ENCODE measurements around the gene CHMP5.

Gene CHMP5

GRCh38 chr9:33329979-33330378, 65.1 kb downstream of the CHMP5 start:
- WGBS (ENCODE audit: extremely low coverage, insufficient coverage, insufficient read length), result no CpG with 5 or more reads among the region's 5 CpGs
- H3K9ac ChIP-seq (ENCODE audit: low read length), result no peak overlapping the region
- H2BK5ac ChIP-seq (ENCODE audit: low read depth, low read length, poor library complexity), result no peak overlapping the region

DNA sequence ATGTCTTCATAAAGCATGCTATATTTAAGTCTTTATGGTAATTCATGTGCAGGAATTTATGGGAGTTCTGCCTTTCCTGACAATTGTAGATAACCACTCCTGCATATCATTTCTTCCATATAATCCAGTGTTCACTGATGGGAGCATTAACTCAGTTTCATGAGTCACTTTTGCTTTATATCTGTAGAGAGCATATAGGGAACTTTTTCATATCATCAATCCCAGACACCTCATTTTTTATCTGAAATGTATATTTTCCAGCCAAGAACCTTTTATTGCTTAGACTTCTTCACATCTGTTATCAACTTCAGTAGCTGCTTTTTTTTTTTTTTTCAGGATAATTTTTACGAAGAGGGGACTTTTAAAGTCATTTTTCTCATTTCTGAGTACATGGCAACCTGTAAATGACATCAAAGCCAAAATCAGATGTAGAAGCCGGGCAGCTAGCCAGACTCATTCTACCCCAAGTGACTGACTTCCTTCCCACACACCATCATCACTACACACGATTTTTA, 66.6 kb downstream of the CHMP5 start:
- no CpG with 5 or more reads among the region's 3 CpGs for WGBS (ENCODE audit: extremely low coverage, insufficient coverage, insufficient read length)
- H4K91ac ChIP-seq (ENCODE audit: low read depth, low read length), result no peak overlapping the region
- no peak for DNase-seq
- peaks cover 11 to 23% of the 10 kb centered on the region in 2 experiments for H3K36me3 ChIP-seq (ENCODE audit: control insufficient read depth in 1 of 2, insufficient read depth in 2 of 2, low read length in 2 of 2)
- no peak overlapping the region for H2BK12ac ChIP-seq (ENCODE audit: low read length)
- H2BK5ac ChIP-seq (ENCODE audit: low read depth, low read length, poor library complexity), result no peak overlapping the region
- H4K12ac ChIP-seq (ENCODE audit: low read depth, low read length), result no peak overlapping the region
- H3K27me3 ChIP-seq (ENCODE audit: insufficient read depth, low read length), result no peaks in the 10 kb centered on the region
- H3K9ac ChIP-seq (ENCODE audit: low read length), result no peak overlapping the region
- no peak overlapping the region for H3K18ac ChIP-seq (ENCODE audit: low read length)
- no peak overlapping the region for H2AK5ac ChIP-seq (ENCODE audit: low read length)
- no peak overlapping the region for H2BK120ac ChIP-seq (ENCODE audit: insufficient read depth, low read length, poor library complexity)
- no peak overlapping the region for H3K4me2 ChIP-seq (ENCODE audit: low read length)
- no peak overlapping the region for H2AFZ ChIP-seq (ENCODE audit: insufficient read depth, low read length, poor library complexity)
- H3K23ac ChIP-seq (ENCODE audit: low read length), result no peak overlapping the region
- no peaks in the 10 kb centered on the region for H3K9me3 ChIP-seq (ENCODE audit: insufficient read depth, low read depth, low read length)
- no peaks in the 10 kb centered on the region for H3K79me2 ChIP-seq (ENCODE audit: control insufficient read depth, insufficient read depth, low read length, poor library complexity)
- no peak overlapping the region for H3K14ac ChIP-seq (ENCODE audit: low read length)
- H4K8ac ChIP-seq (ENCODE audit: low read depth, low read length), result no peak overlapping the region
- H3K27ac ChIP-seq (ENCODE audit: low read depth, low read length), result no peak overlapping the region
- no peak overlapping the region for H3K4ac ChIP-seq (ENCODE audit: low read depth, low read length)
- H3K4me1 ChIP-seq (ENCODE audit: control insufficient read depth in 1 of 2, insufficient read depth in 2 of 2, low read length in 2 of 2), result no peaks in the 10 kb centered on the region
- H3K79me1 ChIP-seq (ENCODE audit: low read length), result no peaks in the 10 kb centered on the region
- H3K4me3 ChIP-seq (ENCODE audit: low read depth, low read length), result no peak overlapping the region

More at GRCh38 chr9:33329979-33330378, 65.1 kb downstream of the CHMP5 start:
- Histone ChIP-seq H3K4me3 (ENCODE audit: low read depth, low read length) (no peak overlapping the region), H3K79me1 (ENCODE audit: low read length) (no peaks in the 10 kb centered on the region), H2BK120ac (ENCODE audit: insufficient read depth, low read length, poor library complexity) (no peak overlapping the region), H3K4ac (ENCODE audit: low read depth, low read length) (no peak overlapping the region), H3K27me3 (ENCODE audit: insufficient read depth, low read length) (no peaks in the 10 kb centered on the region), H3K4me1 (ENCODE audit: control insufficient read depth in 1 of 2, insufficient read depth in 2 of 2, low read length in 2 of 2) (no peaks in the 10 kb centered on the region), H3K14ac (ENCODE audit: low read length) (no peak overlapping the region), H2AFZ (ENCODE audit: insufficient read depth, low read length, poor library complexity) (no peak overlapping the region), H4K91ac (ENCODE audit: low read depth, low read length) (no peak overlapping the region), H3K9me3 (ENCODE audit: insufficient read depth, low read depth, low read length) (no peaks in the 10 kb centered on the region), H3K18ac (ENCODE audit: low read length) (no peak overlapping the region), H3K4me2 (ENCODE audit: low read length) (no peak overlapping the region), H2AK5ac (ENCODE audit: low read length) (no peak overlapping the region), H4K8ac (ENCODE audit: low read depth, low read length) (no peak overlapping the region), H3K79me2 (ENCODE audit: control insufficient read depth, insufficient read depth, low read length, poor library complexity) (no peaks in the 10 kb centered on the region), H3K36me3 (ENCODE audit: control insufficient read depth in 1 of 2, insufficient read depth in 2 of 2, low read length in 2 of 2) (peaks cover 11 to 24% of the 10 kb centered on the region in 2 experiments), H4K12ac (ENCODE audit: low read depth, low read length) (no peak overlapping the region), H2BK12ac (ENCODE audit: low read length) (no peak overlapping the region), H3K23ac (ENCODE audit: low read length) (no peak overlapping the region), H3K27ac (ENCODE audit: low read depth, low read length) (no peak overlapping the region)
- no peak for DNase-seq
